HG03039 (cell line): ENCODE results near the gene SLC25A3.

Source experiments
- ATAC-seq: cut with Tn5 transposase; IDR thresholded peaks from one replicate; pipeline ENCODE4 v1.9.1; 2021; ENCODE audit warnings: mild to moderate bottlenecking, moderate library complexity; ENCODE audit not compliant: unreplicated experiment

The SLC25A3 gene

GRCh38 chr12:98653866-98654493, 60.5 kb downstream of the SLC25A3 start:
- no peak for ATAC-seq
